Measurements from ENCODE around the gene KCNF1. TPM values are rescaled to one million over a fixed set of nuclear protein-coding genes. Genes with fewer than 3 reads are reported as not detected.

The KCNF1 gene
- 1.3 TPM for polyA plus RNA-seq
- long read RNA-seq, donor 1, partial matches to known transcripts, result 0 of 1 reads
- long read RNA-seq, donor 1, other reads (novel, unspliced or antisense), result 0 of 1 reads
- long read RNA-seq, donor 2, partial matches to known transcripts, result 0 of 1 reads
- long read RNA-seq, donor 2, other reads (novel, unspliced or antisense), result 0 of 1 reads
- long read RNA-seq, donor 3, result 0 reads
- long read RNA-seq, donor 4, result 0 reads
- long read RNA-seq, donor 5, result 0 reads
- long read RNA-seq, donor 6, result 0 reads
- long read RNA-seq, donor 7, partial matches to known transcripts, result 0 of 1 reads
- long read RNA-seq, donor 7, other reads (novel, unspliced or antisense), result 0 of 1 reads
- long read RNA-seq, donor 8, partial matches to known transcripts, result 0 of 4 reads
- long read RNA-seq, donor 8, other reads (novel, unspliced or antisense), result 0 of 4 reads
- long read RNA-seq, donor 9, partial matches to known transcripts, result 0 of 1 reads
- long read RNA-seq, donor 9, other reads (novel, unspliced or antisense), result 0 of 1 reads
- long read RNA-seq, donor 10, partial matches to known transcripts, result 0 of 2 reads
- long read RNA-seq, donor 10, other reads (novel, unspliced or antisense), result 0 of 2 reads
- long read RNA-seq, donor 11, partial matches to known transcripts, result 0 of 3 reads
- long read RNA-seq, donor 11, other reads (novel, unspliced or antisense), result 0 of 3 reads

- peaks cover 11% of the 10 kb centered on the region for H3K9me3 ChIP-seq (ENCODE audit: control insufficient read depth, low read depth, low read length)
- no CpG with 5 or more reads among the region's 53 CpGs for WGBS (ENCODE audit: insufficient coverage, low lambda C conversion rate)
- DNase-seq, result peak; percentile 28 to 61
- H3K36me3 ChIP-seq (ENCODE audit: control insufficient read depth, insufficient read depth, low read length), result no peaks in the 10 kb centered on the region
- H3K27me3 ChIP-seq (ENCODE audit: control insufficient read depth, insufficient read depth, low read length), result peaks cover 40% of the 10 kb centered on the region
- no peak within 1 kb of the TSS for H3K27ac ChIP-seq (ENCODE audit: low read length)
- no peaks in the 10 kb centered on the region for H3K4me1 ChIP-seq (ENCODE audit: control insufficient read depth, insufficient read depth, low read length)
- H3K4me3 ChIP-seq (ENCODE audit: low read length), result no peak within 1 kb of the TSS
Measured at GRCh38 chr2:10911291-10912075, at the start of gene KCNF1. KCNF1 (plus strand) TSS chr2:10911934; CDS start chr2:10912427, 493 bp downstream.

- DNase-seq, result no peak
- H3K36me3 ChIP-seq (ENCODE audit: control insufficient read depth, insufficient read depth, low read length), result no peaks in the 10 kb centered on the region
- no peak overlapping the region for H3K4me3 ChIP-seq (ENCODE audit: low read length)
- H3K27me3 ChIP-seq (ENCODE audit: control insufficient read depth, insufficient read depth, low read length), result peaks cover 19% of the 10 kb centered on the region
- no peak overlapping the region for H3K27ac ChIP-seq (ENCODE audit: low read length)
- no peaks in the 10 kb centered on the region for H3K4me1 ChIP-seq (ENCODE audit: control insufficient read depth, insufficient read depth, low read length)
- no CpG with 5 or more reads among the region's 10 CpGs for WGBS (ENCODE audit: insufficient coverage, low lambda C conversion rate)
- no peaks in the 10 kb centered on the region for H3K9me3 ChIP-seq (ENCODE audit: control insufficient read depth, low read depth, low read length)
Measured at GRCh38 chr2:10862330-10862729, 49.4 kb upstream of the KCNF1 start.

- Histone ChIP-seq H3K27ac (ENCODE audit: low read length) (no peak overlapping the region), H3K9me3 (ENCODE audit: control insufficient read depth, low read depth, low read length) (no peaks in the 10 kb centered on the region), H3K27me3 (ENCODE audit: control insufficient read depth, insufficient read depth, low read length) (peaks cover 19% of the 10 kb centered on the region), H3K4me1 (ENCODE audit: control insufficient read depth, insufficient read depth, low read length) (no peaks in the 10 kb centered on the region), H3K4me3 (ENCODE audit: low read length) (no peak overlapping the region), H3K36me3 (ENCODE audit: control insufficient read depth, insufficient read depth, low read length) (no peaks in the 10 kb centered on the region)
- DNase-seq, result no peak
- WGBS (ENCODE audit: insufficient coverage, low lambda C conversion rate), result no CpG with 5 or more reads among the region's 10 CpGs
Measured at GRCh38 chr2:10863047-10863446, 48.7 kb upstream of the KCNF1 start.

GRCh38 chr2:10863837-10864236 lies 47.9 kb upstream of the KCNF1 start:
- peaks cover 19% of the 10 kb centered on the region for H3K27me3 ChIP-seq (ENCODE audit: control insufficient read depth, insufficient read depth, low read length)
- H3K36me3 ChIP-seq (ENCODE audit: control insufficient read depth, insufficient read depth, low read length), result no peaks in the 10 kb centered on the region
- H3K27ac ChIP-seq (ENCODE audit: low read length), result no peak overlapping the region
- H3K9me3 ChIP-seq (ENCODE audit: control insufficient read depth, low read depth, low read length), result no peaks in the 10 kb centered on the region
- WGBS (ENCODE audit: insufficient coverage, low lambda C conversion rate), result no CpG with 5 or more reads among the region's 8 CpGs
- no peak overlapping the region for H3K4me3 ChIP-seq (ENCODE audit: low read length)
- H3K4me1 ChIP-seq (ENCODE audit: control insufficient read depth, insufficient read depth, low read length), result no peaks in the 10 kb centered on the region
- DNase-seq, result no peak

- Histone ChIP-seq H3K36me3 (ENCODE audit: control insufficient read depth, insufficient read depth, low read length) (no peaks in the 10 kb centered on the region), H3K27ac (ENCODE audit: low read length) (no peak overlapping the region), H3K4me1 (ENCODE audit: control insufficient read depth, insufficient read depth, low read length) (no peaks in the 10 kb centered on the region), H3K27me3 (ENCODE audit: control insufficient read depth, insufficient read depth, low read length) (peaks cover 19% of the 10 kb centered on the region), H3K9me3 (ENCODE audit: control insufficient read depth, low read depth, low read length) (no peaks in the 10 kb centered on the region), H3K4me3 (ENCODE audit: low read length) (no peak overlapping the region)
- DNase-seq, result no peak
- WGBS (ENCODE audit: insufficient coverage, low lambda C conversion rate), result no CpG with 5 or more reads among the region's 10 CpGs
Measured at GRCh38 chr2:10864251-10864650, 47.5 kb upstream of the KCNF1 start.

GRCh38 chr2:10864861-10865636 lies 46.7 kb upstream of the KCNF1 start:
- H3K9me3 ChIP-seq (ENCODE audit: control insufficient read depth, low read depth, low read length), result no peaks in the 10 kb centered on the region
- H3K4me3 ChIP-seq (ENCODE audit: low read length), result no peak overlapping the region
- H3K27ac ChIP-seq (ENCODE audit: low read length), result no peak overlapping the region
- peaks cover 19% of the 10 kb centered on the region for H3K27me3 ChIP-seq (ENCODE audit: control insufficient read depth, insufficient read depth, low read length)
- WGBS (ENCODE audit: insufficient coverage, low lambda C conversion rate), result 80% methylated on average over 2 of the region's 14 CpGs
- H3K36me3 ChIP-seq (ENCODE audit: control insufficient read depth, insufficient read depth, low read length), result no peaks in the 10 kb centered on the region
- no peak for DNase-seq
- H3K4me1 ChIP-seq (ENCODE audit: control insufficient read depth, insufficient read depth, low read length), result no peaks in the 10 kb centered on the region

GRCh38 chr2:10865841-10866240 lies 45.9 kb upstream of the KCNF1 start:
- Histone ChIP-seq H3K36me3 (ENCODE audit: control insufficient read depth, insufficient read depth, low read length) (no peaks in the 10 kb centered on the region), H3K27me3 (ENCODE audit: control insufficient read depth, insufficient read depth, low read length) (peaks cover 19% of the 10 kb centered on the region), H3K27ac (ENCODE audit: low read length) (no peak overlapping the region), H3K4me3 (ENCODE audit: low read length) (no peak overlapping the region), H3K4me1 (ENCODE audit: control insufficient read depth, insufficient read depth, low read length) (no peaks in the 10 kb centered on the region), H3K9me3 (ENCODE audit: control insufficient read depth, low read depth, low read length) (no peaks in the 10 kb centered on the region)
- no peak for DNase-seq
- 93% methylated on average over 3 of the region's 10 CpGs for WGBS (ENCODE audit: insufficient coverage, low lambda C conversion rate)

GRCh38 chr2:10867692-10868420 lies 43.9 kb upstream of the KCNF1 start:
- Histone ChIP-seq H3K27ac (ENCODE audit: low read length) (no peak overlapping the region), H3K4me1 (ENCODE audit: control insufficient read depth, insufficient read depth, low read length) (no peaks in the 10 kb centered on the region)

GRCh38 chr2:10868465-10869314 lies 43.0 kb upstream of the KCNF1 start:
- H3K27ac ChIP-seq (ENCODE audit: low read length), result no peak overlapping the region
- no CpG with 5 or more reads among the region's 15 CpGs for WGBS (ENCODE audit: insufficient coverage, low lambda C conversion rate)

More at GRCh38 chr2:10867692-10868420, 43.9 kb upstream of the KCNF1 start:
- Histone ChIP-seq H3K27me3 (ENCODE audit: control insufficient read depth, insufficient read depth, low read length) (peaks cover 17% of the 10 kb centered on the region), H3K9me3 (ENCODE audit: control insufficient read depth, low read depth, low read length) (peaks cover 3% of the 10 kb centered on the region), H3K36me3 (ENCODE audit: control insufficient read depth, insufficient read depth, low read length) (no peaks in the 10 kb centered on the region), H3K4me3 (ENCODE audit: low read length) (no peak overlapping the region)
- DNase-seq, result no peak
- WGBS (ENCODE audit: insufficient coverage, low lambda C conversion rate), result 83% methylated on average over 1 of the region's 6 CpGs

More at GRCh38 chr2:10868465-10869314, 43.0 kb upstream of the KCNF1 start:
- Histone ChIP-seq H3K9me3 (ENCODE audit: control insufficient read depth, low read depth, low read length) (peaks cover 3% of the 10 kb centered on the region), H3K27me3 (ENCODE audit: control insufficient read depth, insufficient read depth, low read length) (peaks cover 17% of the 10 kb centered on the region), H3K4me3 (ENCODE audit: low read length) (no peak overlapping the region), H3K4me1 (ENCODE audit: control insufficient read depth, insufficient read depth, low read length) (no peaks in the 10 kb centered on the region), H3K36me3 (ENCODE audit: control insufficient read depth, insufficient read depth, low read length) (no peaks in the 10 kb centered on the region)
- no peak for DNase-seq
